GM23338 (cell line): ENCODE data around the gene CDCA7L. TPM values are rescaled to one million over a fixed set of nuclear protein-coding genes. Genes with fewer than 3 reads are reported as not detected.

Experiments
- ATAC-seq: fragments of 200-7000 bp; cut with Tn5 transposase; 3 replicates; pipeline ENCODE4 v1.9.1; 2020
- DNase-seq: peaks from one replicate; pipeline ENCODE4 v3.0.0-alpha.2; 2015; ENCODE audit warnings: low spot score
- H2AFZ ChIP-seq: fragments of 200-600 bp; sonication (generic); 2 replicates; pipeline ENCODE4 v1.8.0; 2016; ENCODE audit warnings: antibody characterized with exemption, mild to moderate bottlenecking, moderate library complexity
- H3F3A ChIP-seq: fragments of 200-600 bp; sonication (generic); replicated peaks from 2 replicates; pipeline ENCODE4 v1.8.0; 2017; ENCODE audit warnings: antibody characterized with exemption, mixed run types, low read depth
- H3K27ac ChIP-seq: fragments of 200-600 bp; sonication (generic); 2 replicates; pipeline ENCODE4 v1.6.1; 2016; ENCODE audit warnings: low read depth
- H3K27me3 ChIP-seq: fragments of 200-600 bp; sonication (generic); 2 replicates; pipeline ENCODE4 v1.8.0; 2016; ENCODE audit warnings: mild to moderate bottlenecking, mixed run types, moderate library complexity; ENCODE audit not compliant: insufficient read depth
- H3K36me3 ChIP-seq: fragments of 200-600 bp; sonication (generic); 2 replicates; pipeline ENCODE4 v1.8.0; 2016; ENCODE audit warnings: mild to moderate bottlenecking; ENCODE audit not compliant: insufficient read depth
- H3K4me1 ChIP-seq: fragments of 200-600 bp; sonication (generic); 2 replicates; pipeline ENCODE4 v1.8.0; 2016; ENCODE audit warnings: mild to moderate bottlenecking, moderate library complexity; ENCODE audit not compliant: insufficient read depth
- H3K4me2 ChIP-seq: fragments of 200-600 bp; sonication (generic); 2 replicates; pipeline ENCODE4 v1.7.1; 2017; ENCODE audit warnings: mixed run types
- H3K4me3 ChIP-seq: fragments of 200-600 bp; sonication (generic); 2 replicates; pipeline ENCODE4 v1.6.1; 2016; ENCODE audit warnings: mixed run types
- H3K79me2 ChIP-seq: fragments of 200-600 bp; sonication (generic); replicated peaks from 2 replicates; pipeline ENCODE4 v1.8.0; 2017; ENCODE audit warnings: mild to moderate bottlenecking; ENCODE audit not compliant: insufficient read depth
- H3K9me2 ChIP-seq: fragments of 200-600 bp; sonication (generic); 2 replicates; pipeline ENCODE4 v1.8.0; 2017; ENCODE audit not compliant: insufficient read depth
- H4K20me1 ChIP-seq: fragments of 200-600 bp; sonication (generic); replicated peaks from 2 replicates; pipeline ENCODE4 v1.8.0; 2017; ENCODE audit warnings: mild to moderate bottlenecking; ENCODE audit not compliant: insufficient read depth
- H3K27ac Mint-ChIP-seq: 2 replicates; pipeline ENCODE4 v1.8.0; 2020; ENCODE audit warnings: inconsistent platforms, mild to moderate bottlenecking, moderate library complexity, mixed read lengths
- H3K27me3 Mint-ChIP-seq: 3 replicates; pipeline ENCODE4 v1.8.0; 2022; ENCODE audit warnings: low read depth, mild to moderate bottlenecking, moderate library complexity, mixed read lengths, inconsistent platforms; ENCODE audit not compliant: insufficient read depth, poor library complexity
- H3K36me3 Mint-ChIP-seq: 3 replicates; pipeline ENCODE4 v1.8.0; 2021; ENCODE audit warnings: low read depth, mild to moderate bottlenecking, inconsistent platforms, moderate library complexity, mixed read lengths
- H3K4me1 Mint-ChIP-seq: 3 replicates; pipeline ENCODE4 v1.8.0; 2020; ENCODE audit warnings: mild to moderate bottlenecking, inconsistent platforms, mixed read lengths
- H3K4me3 Mint-ChIP-seq: 3 replicates; pipeline ENCODE4 v1.8.0; 2021; ENCODE audit warnings: moderate library complexity, mild to moderate bottlenecking, inconsistent platforms, mixed read lengths
- H3K9me3 Mint-ChIP-seq: 3 replicates; pipeline ENCODE4 v1.8.0; 2020; ENCODE audit warnings: moderate library complexity, mild to moderate bottlenecking, inconsistent platforms, mixed read lengths
- CREB1 ChIP-seq: fragments of 250-450 bp; sonication (Bioruptor Pico); IDR thresholded peaks from 2 replicates; pipeline ENCODE4 v1.5.0; 2020; ENCODE audit warnings: low read depth, mild to moderate bottlenecking, moderate library complexity
- EZH2 ChIP-seq: fragments of 200-600 bp; sonication (generic); IDR thresholded peaks from one replicate; pipeline ENCODE4 v1.8.0; 2017; ENCODE audit warnings: antibody characterized with exemption, mild to moderate bottlenecking, low read depth; ENCODE audit not compliant: unreplicated experiment
- EZH2phosphoT487 ChIP-seq: fragments of 200-600 bp; sonication (generic); IDR thresholded peaks from one replicate; pipeline ENCODE4 v1.8.1; 2018; ENCODE audit warnings: antibody characterized with exemption; ENCODE audit not compliant: unreplicated experiment
- JUNB ChIP-seq: IDR thresholded peaks from one replicate; pipeline ENCODE4 v1.6.1; 2016; ENCODE audit warnings: antibody characterized with exemption; ENCODE audit not compliant: unreplicated experiment
- NANOG ChIP-seq: IDR thresholded peaks from 2 replicates; pipeline ENCODE4 v1.6.1; 2016; ENCODE audit warnings: antibody characterized with exemption, borderline replicate concordance
- POLR2AphosphoS5 ChIP-seq: IDR thresholded peaks from 2 replicates; pipeline ENCODE4 v1.6.1; 2016; ENCODE audit warnings: antibody characterized with exemption, low read depth
- STAT1 ChIP-seq: IDR thresholded peaks from one replicate; pipeline ENCODE4 v1.6.1; 2016; ENCODE audit warnings: antibody characterized with exemption; ENCODE audit not compliant: unreplicated experiment
- ZNF114 ChIP-seq: fragments of 250-450 bp; sonication (Bioruptor Pico); IDR thresholded peaks from 2 replicates; pipeline ENCODE4 v1.5.0; 2020; ENCODE audit warnings: mild to moderate bottlenecking, moderate library complexity
- ZNF331 ChIP-seq: fragments of 250-450 bp; sonication (Bioruptor Pico); IDR thresholded peaks from 2 replicates; pipeline ENCODE4 v1.5.0; 2020; ENCODE audit warnings: low read depth, mild to moderate bottlenecking, moderate library complexity
- polyA plus RNA-seq: library from polyadenylated mRNA; unstranded; fragments of >200 nt; fragmentation: Nextera tagmentation; extraction: Ambion mirVana; gene quantifications from 2 replicates; pipeline ENCODE4 v1.2.1, GENCODE V29; 2016
- total RNA-seq: library from RNA; depleted of rRNA; stranded (reverse); fragments of >200 nt; shearing (Covaris generic); gene quantifications from 2 replicates; pipeline ENCODE4 v1.2.3, GENCODE V29; 2014
- TF ChIP-seq, protein P1 (sequence below): fragments of 250-450 bp; sonication (Bioruptor Pico); IDR thresholded peaks from 2 replicates; pipeline ENCODE4 v1.5.0; 2020; ENCODE audit warnings: mild to moderate bottlenecking, moderate library complexity
- TF ChIP-seq, protein P2 (sequence below): IDR thresholded peaks from one replicate; pipeline ENCODE4 v1.6.1; 2018; ENCODE audit warnings: antibody characterized with exemption; ENCODE audit not compliant: unreplicated experiment
- TF ChIP-seq, protein P3 (sequence below), 2 experiments: fragments of 200-600 bp in 1 of 2; sonication (generic) in 1 of 2; conservative IDR thresholded peaks; 2 replicates each; pipeline versions ENCODE4 v1.5.1 to v1.6.1; 2016 to 2017; ENCODE audit warnings: antibody characterized with exemption in 2 of 2, low read depth in 2 of 2, mild to moderate bottlenecking in 2 of 2, moderate library complexity in 1 of 2
- TF ChIP-seq, protein P4 (sequence below): IDR thresholded peaks from 2 replicates; pipeline ENCODE4 v1.6.1; 2016; ENCODE audit warnings: antibody characterized with exemption

Gene CDCA7L
- total and polyA plus RNA-seq, 2 experiments from 2014 or later = 174 to 187 TPM

DNA sequence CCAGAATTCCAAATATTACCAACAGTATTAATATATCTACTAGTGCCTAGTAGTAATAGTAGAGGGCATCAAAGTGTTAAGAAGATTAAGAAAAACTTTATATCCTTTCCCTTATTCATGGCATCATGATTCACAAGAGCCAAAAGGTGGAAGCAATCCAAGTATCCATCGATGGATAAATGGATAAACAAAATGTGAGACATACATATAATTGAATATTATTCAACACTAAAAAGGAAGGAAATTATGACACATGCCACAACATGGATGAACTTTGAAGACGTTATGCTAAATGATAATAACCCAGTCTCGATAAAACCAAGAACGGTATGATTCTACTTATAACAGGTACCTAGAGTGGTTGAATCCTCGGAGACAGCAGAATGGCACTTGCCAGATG lies 23.1 kb downstream of the CDCA7L start:
- Histone ChIP-seq H3K36me3 (no peaks in the 10 kb centered on the region), H4K20me1 (peaks cover 37% of the 10 kb centered on the region), H3K4me3 (no peak overlapping the region), H3K27me3 (no peaks in the 10 kb centered on the region), H3K79me2 (peaks cover 100% of the 10 kb centered on the region), H3K4me2 (no peak overlapping the region), H3K27ac (no peak overlapping the region), H2AFZ (no peak overlapping the region), H3K9me2 (no peaks in the 10 kb centered on the region), H3K4me1 (peaks cover 54% of the 10 kb centered on the region), H3F3A (no peaks in the 10 kb centered on the region)
- Mint-ChIP-seq H3K9me3 (no peaks in the 10 kb centered on the region), H3K27me3 (no peaks in the 10 kb centered on the region), H3K4me3 (no peak overlapping the region), H3K27ac (no peak overlapping the region), H3K36me3 (peaks cover 4% of the 10 kb centered on the region; the same call in 1 of the 3 replicates), H3K4me1 (peaks cover 65% of the 10 kb centered on the region)
- no peak for TF ChIP-seq ZNF331 (CRISPR knock-in tag)
- no peak for TF ChIP-seq POLR2AphosphoS5
- no peak for TF ChIP-seq EZH2
- no peak for TF ChIP-seq NANOG
- TF ChIP-seq, protein P1, sequence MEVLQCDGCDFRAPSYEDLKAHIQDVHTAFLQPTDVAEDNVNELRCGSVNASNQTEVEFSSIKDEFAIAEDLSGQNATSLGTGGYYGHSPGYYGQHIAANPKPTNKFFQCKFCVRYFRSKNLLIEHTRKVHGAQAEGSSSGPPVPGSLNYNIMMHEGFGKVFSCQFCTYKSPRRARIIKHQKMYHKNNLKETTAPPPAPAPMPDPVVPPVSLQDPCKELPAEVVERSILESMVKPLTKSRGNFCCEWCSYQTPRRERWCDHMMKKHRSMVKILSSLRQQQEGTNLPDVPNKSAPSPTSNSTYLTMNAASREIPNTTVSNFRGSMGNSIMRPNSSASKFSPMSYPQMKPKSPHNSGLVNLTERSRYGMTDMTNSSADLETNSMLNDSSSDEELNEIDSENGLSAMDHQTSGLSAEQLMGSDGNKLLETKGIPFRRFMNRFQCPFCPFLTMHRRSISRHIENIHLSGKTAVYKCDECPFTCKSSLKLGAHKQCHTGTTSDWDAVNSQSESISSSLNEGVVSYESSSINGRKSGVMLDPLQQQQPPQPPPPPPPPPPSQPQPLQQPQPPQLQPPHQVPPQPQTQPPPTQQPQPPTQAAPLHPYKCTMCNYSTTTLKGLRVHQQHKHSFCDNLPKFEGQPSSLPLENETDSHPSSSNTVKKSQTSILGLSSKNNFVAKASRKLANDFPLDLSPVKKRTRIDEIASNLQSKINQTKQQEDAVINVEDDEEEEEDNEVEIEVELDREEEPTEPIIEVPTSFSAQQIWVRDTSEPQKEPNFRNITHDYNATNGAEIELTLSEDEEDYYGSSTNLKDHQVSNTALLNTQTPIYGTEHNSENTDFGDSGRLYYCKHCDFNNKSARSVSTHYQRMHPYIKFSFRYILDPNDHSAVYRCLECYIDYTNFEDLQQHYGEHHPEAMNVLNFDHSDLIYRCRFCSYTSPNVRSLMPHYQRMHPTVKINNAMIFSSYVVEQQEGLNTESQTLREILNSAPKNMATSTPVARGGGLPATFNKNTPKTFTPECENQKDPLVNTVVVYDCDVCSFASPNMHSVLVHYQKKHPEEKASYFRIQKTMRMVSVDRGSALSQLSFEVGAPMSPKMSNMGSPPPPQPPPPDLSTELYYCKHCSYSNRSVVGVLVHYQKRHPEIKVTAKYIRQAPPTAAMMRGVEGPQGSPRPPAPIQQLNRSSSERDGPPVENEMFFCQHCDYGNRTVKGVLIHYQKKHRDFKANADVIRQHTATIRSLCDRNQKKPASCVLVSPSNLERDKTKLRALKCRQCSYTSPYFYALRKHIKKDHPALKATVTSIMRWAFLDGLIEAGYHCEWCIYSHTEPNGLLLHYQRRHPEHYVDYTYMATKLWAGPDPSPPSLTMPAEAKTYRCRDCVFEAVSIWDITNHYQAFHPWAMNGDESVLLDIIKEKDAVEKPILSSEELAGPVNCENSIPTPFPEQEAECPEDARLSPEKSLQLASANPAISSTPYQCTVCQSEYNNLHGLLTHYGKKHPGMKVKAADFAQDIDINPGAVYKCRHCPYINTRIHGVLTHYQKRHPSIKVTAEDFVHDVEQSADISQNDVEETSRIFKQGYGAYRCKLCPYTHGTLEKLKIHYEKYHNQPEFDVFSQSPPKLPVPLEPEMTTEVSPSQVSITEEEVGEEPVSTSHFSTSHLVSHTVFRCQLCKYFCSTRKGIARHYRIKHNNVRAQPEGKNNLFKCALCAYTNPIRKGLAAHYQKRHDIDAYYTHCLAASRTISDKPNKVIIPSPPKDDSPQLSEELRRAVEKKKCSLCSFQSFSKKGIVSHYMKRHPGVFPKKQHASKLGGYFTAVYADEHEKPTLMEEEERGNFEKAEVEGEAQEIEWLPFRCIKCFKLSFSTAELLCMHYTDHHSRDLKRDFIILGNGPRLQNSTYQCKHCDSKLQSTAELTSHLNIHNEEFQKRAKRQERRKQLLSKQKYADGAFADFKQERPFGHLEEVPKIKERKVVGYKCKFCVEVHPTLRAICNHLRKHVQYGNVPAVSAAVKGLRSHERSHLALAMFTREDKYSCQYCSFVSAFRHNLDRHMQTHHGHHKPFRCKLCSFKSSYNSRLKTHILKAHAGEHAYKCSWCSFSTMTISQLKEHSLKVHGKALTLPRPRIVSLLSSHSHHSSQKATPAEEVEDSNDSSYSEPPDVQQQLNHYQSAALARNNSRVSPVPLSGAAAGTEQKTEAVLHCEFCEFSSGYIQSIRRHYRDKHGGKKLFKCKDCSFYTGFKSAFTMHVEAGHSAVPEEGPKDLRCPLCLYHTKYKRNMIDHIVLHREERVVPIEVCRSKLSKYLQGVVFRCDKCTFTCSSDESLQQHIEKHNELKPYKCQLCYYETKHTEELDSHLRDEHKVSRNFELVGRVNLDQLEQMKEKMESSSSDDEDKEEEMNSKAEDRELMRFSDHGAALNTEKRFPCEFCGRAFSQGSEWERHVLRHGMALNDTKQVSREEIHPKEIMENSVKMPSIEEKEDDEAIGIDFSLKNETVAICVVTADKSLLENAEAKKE = no peak
- TF ChIP-seq EZH2phosphoT487 = no peak
- no peak for TF ChIP-seq ZNF114
- TF ChIP-seq, protein P2, sequence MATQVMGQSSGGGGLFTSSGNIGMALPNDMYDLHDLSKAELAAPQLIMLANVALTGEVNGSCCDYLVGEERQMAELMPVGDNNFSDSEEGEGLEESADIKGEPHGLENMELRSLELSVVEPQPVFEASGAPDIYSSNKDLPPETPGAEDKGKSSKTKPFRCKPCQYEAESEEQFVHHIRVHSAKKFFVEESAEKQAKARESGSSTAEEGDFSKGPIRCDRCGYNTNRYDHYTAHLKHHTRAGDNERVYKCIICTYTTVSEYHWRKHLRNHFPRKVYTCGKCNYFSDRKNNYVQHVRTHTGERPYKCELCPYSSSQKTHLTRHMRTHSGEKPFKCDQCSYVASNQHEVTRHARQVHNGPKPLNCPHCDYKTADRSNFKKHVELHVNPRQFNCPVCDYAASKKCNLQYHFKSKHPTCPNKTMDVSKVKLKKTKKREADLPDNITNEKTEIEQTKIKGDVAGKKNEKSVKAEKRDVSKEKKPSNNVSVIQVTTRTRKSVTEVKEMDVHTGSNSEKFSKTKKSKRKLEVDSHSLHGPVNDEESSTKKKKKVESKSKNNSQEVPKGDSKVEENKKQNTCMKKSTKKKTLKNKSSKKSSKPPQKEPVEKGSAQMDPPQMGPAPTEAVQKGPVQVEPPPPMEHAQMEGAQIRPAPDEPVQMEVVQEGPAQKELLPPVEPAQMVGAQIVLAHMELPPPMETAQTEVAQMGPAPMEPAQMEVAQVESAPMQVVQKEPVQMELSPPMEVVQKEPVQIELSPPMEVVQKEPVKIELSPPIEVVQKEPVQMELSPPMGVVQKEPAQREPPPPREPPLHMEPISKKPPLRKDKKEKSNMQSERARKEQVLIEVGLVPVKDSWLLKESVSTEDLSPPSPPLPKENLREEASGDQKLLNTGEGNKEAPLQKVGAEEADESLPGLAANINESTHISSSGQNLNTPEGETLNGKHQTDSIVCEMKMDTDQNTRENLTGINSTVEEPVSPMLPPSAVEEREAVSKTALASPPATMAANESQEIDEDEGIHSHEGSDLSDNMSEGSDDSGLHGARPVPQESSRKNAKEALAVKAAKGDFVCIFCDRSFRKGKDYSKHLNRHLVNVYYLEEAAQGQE = no peak
- no peak for TF ChIP-seq STAT1
- no peak for TF ChIP-seq CREB1 (CRISPR knock-in tag)
- TF ChIP-seq, protein P3, sequence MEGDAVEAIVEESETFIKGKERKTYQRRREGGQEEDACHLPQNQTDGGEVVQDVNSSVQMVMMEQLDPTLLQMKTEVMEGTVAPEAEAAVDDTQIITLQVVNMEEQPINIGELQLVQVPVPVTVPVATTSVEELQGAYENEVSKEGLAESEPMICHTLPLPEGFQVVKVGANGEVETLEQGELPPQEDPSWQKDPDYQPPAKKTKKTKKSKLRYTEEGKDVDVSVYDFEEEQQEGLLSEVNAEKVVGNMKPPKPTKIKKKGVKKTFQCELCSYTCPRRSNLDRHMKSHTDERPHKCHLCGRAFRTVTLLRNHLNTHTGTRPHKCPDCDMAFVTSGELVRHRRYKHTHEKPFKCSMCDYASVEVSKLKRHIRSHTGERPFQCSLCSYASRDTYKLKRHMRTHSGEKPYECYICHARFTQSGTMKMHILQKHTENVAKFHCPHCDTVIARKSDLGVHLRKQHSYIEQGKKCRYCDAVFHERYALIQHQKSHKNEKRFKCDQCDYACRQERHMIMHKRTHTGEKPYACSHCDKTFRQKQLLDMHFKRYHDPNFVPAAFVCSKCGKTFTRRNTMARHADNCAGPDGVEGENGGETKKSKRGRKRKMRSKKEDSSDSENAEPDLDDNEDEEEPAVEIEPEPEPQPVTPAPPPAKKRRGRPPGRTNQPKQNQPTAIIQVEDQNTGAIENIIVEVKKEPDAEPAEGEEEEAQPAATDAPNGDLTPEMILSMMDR (conservative IDR thresholded peaks at IDR 0.05; ENCODE audit: low read depth in 2 of 2) = no peak
- no peak for TF ChIP-seq JUNB
- TF ChIP-seq, protein P4, sequence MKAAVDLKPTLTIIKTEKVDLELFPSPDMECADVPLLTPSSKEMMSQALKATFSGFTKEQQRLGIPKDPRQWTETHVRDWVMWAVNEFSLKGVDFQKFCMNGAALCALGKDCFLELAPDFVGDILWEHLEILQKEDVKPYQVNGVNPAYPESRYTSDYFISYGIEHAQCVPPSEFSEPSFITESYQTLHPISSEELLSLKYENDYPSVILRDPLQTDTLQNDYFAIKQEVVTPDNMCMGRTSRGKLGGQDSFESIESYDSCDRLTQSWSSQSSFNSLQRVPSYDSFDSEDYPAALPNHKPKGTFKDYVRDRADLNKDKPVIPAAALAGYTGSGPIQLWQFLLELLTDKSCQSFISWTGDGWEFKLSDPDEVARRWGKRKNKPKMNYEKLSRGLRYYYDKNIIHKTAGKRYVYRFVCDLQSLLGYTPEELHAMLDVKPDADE = no peak
- no peak for DNase-seq
- no peak for ATAC-seq
